IPS-NIHi7 (cell line): ENCODE measurements around the gene PLXNB3.

Experiments used
- DNase-seq: peaks from one replicate; pipeline ENCODE4 v3.0.0; 2012; ENCODE audit warnings: mixed read lengths; ENCODE audit errors: extremely low spot score

The PLXNB3 gene

DNA sequence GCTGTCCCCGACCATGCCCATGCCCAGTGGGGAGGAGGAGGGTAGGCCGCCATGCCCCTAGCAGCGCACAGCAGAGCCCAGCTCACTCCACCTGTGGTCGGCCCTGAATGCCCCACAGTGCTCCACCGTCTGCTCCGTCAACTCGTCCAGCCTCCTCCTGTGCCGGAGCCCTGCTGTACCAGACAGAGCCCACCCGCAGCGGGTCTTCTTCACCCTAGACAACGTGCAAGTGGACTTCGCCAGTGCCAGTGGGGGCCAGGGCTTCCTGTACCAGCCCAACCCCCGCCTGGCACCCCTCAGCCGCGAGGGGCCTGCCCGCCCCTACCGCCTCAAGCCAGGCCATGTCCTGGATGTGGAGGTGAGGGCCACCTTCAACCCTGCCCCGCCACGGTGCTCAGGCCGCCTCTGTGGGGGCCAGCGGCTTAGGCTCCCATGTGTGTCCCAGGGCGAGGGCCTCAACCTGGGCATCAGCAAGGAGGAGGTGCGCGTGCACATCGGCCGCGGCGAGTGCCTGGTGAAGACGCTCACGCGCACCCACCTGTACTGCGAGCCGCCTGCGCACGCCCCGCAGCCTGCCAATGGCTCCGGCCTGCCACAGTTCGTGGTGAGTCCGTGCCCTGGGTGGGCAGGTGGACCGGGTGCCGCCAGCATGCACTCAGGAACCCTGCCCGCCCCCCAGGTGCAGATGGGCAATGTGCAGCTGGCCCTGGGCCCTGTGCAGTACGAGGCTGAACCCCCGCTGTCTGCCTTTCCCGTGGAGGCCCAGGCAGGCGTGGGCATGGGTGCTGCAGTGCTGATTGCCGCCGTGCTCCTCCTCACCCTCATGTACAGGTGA, 9.9 kb downstream of the PLXNB3 start:
- DNase-seq = no peak

DNA sequence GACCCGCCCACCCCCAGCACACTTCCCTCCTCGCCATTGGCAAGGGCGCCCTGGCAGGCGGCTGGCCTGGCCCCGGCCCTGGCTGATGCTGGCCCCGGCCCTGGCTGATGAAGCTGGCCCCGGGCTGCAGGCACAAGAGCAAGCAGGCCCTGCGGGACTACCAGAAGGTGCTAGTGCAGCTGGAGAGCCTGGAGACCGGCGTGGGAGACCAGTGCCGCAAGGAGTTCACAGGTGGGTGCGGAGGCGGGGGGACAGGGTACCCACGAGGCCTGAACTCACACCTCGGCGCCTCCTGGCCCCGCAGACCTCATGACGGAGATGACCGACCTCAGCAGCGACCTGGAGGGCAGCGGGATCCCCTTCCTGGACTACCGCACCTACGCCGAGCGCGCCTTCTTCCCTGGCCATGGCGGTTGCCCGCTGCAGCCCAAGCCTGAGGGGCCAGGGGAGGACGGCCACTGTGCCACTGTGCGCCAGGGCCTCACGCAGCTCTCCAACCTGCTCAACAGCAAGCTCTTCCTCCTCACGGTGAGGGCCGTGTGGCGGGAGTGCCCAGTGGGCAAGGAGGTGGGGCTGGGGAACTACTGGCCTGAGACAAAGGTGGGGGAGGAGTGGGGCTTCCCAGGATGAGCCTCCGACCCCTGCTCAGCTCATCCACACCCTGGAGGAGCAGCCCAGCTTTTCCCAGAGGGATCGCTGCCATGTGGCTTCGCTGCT, 10.7 kb downstream of the PLXNB3 start:
- DNase-seq = no peak

DNA sequence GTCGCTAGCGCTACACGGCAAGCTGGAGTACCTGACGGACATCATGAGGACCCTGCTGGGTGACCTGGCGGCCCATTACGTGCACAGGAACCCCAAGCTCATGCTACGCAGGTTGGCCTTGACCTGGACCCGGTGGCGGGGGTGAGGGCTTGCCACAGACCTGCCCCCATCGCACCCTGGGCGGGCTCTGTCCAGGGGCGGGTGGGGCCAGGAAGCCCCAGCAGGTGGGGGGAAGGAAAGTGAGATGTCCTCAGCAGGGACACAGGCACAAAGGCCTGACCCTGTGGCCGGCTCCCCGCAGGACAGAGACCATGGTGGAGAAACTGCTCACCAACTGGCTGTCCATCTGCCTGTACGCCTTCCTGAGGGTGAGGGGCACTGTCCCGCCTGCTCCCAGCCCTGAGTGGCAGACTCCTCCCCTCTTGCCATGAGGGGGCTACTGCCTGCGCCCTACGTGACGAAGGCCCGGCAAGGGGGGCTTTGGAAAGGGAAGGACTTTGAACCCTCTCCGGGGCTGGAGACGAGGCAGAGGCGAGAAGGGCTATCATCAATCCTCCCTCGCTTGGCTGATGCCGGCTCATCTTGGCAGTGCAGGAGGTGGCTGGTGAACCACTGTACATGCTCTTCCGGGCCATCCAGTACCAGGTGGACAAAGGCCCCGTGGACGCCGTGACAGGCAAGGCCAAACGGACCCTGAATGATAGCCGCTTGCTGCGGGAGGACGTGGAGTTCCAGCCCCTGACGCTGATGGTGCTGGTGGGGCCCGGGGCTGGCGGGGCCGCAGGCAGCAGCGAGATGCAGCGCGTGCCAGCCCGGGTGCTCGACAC, 11.5 kb downstream of the PLXNB3 start:
- no peak for DNase-seq

DNA sequence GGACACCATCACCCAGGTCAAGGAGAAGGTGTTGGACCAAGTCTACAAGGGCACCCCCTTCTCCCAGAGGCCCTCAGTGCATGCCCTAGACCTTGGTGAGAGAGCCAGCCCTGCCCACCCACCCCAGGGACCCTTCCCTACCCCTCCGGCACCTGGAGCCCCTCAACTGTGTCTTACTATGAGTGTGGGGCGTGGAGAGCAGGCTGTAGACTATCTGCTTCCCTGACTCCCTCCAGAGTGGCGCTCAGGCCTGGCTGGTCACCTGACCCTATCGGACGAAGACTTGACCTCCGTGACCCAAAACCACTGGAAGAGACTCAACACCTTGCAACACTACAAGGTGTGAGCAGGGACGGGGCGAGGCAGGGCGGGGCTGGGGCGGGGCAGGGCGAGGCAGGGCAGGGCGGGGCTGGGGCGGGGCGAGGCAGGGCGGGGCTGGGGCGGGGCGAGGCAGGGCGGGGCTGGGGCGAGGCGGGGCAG, 12.1 kb downstream of the PLXNB3 start:
- DNase-seq = no peak

DNA sequence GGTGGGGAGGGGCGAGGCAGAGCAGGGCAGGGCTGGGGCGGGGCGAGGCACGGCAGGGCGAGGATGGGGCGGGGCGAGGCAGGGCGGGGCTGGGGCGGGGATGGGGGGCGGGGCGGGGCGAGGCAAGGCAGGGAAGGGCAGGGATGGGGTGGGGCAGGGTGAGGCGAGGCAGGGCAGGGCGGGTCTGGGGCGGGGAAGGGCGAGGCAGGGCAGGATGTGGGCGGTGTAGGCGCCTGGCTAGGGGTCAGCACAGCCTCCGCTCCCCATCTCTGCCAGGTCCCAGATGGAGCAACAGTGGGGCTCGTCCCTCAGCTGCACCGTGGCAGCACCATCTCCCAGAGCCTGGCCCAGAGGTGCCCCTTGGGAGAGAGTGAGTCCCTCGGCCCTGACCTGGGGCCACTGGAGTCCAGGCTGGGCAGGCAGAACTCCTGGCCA, 12.6 kb downstream of the PLXNB3 start:
- no peak for DNase-seq

DNA sequence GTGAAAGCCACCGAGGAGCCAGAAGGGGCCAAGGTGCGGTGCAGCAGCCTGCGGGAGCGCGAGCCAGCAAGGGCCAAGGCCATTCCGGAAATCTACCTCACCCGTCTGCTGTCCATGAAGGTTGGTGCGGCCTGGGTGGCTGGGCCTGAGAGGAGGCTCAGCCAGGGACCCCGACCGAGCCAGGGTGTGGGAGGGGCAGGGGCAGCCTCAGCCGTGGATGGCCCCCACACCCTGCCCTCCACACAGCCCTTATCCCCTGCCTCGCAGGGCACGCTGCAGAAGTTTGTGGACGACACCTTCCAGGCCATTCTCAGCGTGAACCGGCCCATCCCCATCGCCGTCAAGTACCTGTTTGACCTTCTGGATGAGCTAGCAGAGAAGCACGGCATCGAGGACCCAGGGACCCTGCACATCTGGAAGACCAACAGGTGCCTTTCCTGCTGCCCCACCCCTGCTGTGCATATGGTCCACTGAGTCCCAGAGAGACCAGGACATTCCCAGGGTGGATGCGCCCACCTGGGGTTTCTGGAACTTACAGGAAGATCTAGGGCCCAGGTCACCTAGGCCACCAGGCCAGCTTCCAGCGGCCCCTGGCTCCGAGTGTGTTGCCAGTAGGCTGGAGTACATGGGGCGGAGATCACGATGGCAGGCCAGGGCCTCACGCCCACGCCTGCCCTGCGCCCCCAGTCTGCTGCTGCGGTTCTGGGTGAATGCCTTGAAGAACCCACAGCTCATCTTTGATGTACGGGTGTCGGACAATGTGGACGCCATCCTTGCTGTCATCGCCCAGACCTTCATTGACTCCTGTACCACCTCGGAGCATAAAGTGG, 13.4 kb downstream of the PLXNB3 start:
- DNase-seq = no peak

DNA sequence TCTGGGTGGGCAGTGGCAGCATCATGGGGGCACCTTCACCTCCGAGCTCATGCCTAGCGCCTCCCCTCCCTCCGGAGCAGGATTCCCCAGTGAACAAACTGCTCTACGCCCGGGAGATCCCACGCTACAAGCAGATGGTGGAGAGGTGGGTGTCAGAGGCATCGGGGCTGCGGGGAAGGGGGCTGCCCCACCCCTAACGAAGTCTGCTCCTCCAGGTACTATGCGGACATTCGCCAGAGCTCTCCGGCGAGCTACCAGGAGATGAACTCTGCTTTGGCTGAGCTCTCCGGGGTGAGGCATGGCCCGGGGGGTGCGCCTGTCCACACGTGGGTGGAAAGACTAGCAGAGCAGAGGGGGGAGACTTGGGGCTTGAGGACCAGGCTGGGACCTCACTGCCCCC, 14.1 kb downstream of the PLXNB3 start:
- DNase-seq = no peak

DNA sequence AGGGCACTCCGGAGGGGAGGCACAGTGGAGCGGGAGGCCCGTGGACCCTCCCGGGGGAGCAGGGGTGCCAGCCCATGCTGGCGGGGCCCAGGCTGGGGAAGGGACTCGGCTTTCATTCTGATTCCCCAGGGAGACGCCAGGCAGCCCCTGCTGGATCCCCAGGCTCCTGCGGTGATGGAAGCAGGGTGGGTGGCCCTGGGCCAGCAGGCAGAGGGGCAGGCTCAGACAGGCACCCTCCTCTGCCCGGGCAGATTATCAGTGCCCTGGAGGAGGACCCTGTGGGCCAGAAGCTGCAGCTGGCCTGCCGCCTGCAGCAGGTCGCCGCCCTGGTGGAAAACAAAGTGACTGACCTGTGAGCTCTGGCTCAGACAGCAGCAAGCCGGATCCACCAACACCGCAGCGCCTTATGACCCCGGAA, 14.6 kb downstream of the PLXNB3 start:
- no peak for DNase-seq

DNA sequence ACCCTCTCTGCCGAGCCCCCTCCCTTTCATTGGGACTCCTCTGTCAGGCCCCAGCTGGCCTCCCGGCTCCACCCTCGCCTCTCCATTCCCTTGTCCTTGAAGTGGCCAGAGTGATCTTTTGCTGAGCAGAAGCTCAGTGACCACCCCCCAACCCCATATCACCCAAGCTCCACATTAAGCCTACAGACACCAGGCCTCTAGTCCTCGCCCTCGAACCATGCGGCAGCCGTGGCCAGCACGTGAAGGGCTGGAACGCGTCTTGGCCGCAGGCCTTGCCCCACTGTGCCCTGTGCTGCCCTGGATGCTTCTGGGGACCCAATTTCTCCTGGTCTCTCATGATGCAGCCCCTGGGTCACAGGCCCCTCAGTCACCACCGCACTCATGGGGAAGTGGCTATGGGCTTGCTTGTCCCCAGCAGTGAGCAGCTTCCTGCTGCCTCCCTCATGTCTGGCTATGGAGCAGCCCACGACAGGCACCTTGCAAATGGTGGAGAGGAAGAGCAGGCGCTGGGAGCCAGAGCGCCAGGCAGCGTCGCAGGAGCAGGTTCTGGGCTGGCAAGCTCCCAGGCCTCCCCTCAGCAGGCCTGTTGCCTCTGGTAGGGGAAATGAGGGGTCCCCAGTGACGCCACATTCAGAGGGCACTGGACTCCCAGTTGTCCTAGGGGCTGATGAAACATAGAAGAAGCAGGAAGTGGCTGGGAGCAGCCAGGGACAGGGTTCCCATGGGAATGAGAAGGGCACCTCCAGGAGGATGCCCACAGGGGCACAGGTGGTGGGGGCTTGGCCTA, 16.0 kb downstream of the PLXNB3 start:
- DNase-seq = no peak

DNA sequence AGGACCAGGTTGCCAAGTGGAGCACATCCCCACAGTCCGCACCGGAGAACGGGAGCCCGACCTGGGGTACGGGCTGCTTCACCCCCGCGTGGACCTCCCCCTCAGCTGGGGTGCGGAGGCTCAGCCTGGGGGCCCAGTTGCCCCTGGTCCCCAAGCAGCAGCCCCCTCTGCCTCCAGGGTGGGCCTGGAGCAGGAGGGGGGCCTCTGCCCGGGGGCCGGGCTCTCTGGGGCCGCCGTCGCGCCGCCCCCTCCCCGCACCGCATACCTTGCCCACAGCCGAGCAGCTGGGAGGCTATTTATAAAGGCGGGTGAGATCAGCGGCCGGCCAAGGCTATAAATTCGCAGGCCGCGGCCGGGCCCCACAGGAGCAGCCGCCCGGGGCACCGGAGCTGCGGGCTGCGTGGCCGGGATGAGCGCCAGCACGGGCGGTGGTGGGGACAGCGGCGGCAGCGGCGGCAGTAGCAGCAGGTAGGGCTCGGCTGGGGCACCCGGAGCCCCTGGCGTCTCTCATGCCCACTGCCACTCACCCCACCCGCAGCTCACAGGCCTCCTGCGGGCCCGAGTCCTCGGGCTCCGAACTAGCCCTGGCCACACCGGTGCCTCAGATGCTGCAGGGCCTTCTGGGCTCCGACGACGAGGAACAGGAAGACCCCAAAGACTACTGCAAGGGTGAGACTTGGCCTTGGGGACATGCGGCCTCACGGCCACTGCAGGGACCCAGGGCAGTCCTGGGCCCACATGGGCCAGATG, 16.8 kb downstream of the PLXNB3 start, which contains the start of gene SRPK3:
Gene SRPK3, plus strand, starts transcription at position 364 of the 750 bp plus-strand sequence. Its CDS starts 46 bp downstream, at position 410.
- DNase-seq = no peak

DNA sequence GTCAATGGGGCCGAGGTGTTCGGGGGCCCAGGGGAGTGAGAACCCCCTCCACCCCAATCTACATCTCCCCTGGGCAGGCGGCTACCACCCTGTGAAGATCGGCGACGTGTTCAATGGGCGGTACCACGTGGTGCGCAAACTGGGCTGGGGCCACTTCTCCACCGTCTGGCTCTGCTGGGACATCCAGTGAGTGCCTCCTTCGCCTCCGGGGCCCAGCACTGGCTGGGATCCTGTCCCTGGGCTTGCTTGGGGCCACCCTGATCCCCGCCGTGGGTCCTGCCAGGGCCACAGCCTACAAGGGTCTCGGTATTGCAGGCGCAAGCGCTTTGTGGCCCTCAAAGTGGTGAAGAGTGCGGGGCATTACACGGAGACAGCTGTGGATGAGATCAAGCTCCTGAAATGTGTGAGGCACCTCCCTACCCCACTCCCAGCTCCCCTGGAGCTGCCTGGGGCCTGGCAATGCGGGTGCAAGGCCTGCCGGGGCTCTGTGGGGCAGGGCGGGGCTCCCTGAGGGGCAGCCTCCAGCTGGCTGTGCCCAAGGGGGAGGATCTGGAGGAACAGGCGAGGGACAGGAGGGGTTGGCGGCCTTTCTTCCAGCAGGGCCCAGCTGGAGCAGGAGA, 17.5 kb downstream of the PLXNB3 start:
- DNase-seq = no peak

DNA sequence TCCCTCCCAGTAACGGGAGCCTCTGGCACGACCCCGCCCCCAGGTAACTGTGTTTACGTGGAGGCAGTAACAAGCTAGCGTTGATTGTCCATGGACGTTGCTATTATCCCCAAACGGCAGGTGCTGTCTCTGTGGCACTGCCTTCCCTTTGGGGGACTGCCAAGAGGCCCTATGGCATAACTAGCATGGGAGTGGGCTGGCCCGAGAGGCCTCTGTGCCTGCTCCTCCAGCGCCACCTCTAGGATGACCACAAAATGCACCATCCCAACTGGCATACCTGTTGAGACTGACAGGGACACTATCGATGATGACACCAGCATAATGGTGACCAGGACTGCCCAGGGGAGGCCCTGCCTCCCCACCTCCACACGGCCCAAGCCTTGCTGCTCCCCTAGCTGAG, 18.3 kb downstream of the PLXNB3 start:
- DNase-seq = peak; percentile 50

DNA sequence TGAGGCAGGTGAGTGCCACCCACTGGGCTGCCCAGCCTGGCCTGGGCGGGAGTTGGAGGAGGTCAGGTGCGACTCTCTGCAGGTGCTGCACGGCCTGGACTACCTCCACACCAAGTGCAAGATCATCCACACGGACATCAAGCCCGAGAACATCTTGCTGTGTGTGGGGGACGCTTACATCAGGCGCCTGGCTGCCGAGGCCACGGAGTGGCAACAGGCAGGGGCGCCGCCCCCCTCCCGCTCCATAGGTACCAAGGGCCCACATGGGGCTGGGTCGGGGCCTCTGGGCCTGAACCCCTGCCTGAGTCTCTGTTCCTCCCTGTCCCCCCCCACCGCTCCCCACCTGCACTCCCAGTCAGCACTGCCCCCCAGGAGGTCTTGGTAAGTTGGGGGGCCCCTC, 18.8 kb downstream of the PLXNB3 start:
- no peak for DNase-seq

DNA sequence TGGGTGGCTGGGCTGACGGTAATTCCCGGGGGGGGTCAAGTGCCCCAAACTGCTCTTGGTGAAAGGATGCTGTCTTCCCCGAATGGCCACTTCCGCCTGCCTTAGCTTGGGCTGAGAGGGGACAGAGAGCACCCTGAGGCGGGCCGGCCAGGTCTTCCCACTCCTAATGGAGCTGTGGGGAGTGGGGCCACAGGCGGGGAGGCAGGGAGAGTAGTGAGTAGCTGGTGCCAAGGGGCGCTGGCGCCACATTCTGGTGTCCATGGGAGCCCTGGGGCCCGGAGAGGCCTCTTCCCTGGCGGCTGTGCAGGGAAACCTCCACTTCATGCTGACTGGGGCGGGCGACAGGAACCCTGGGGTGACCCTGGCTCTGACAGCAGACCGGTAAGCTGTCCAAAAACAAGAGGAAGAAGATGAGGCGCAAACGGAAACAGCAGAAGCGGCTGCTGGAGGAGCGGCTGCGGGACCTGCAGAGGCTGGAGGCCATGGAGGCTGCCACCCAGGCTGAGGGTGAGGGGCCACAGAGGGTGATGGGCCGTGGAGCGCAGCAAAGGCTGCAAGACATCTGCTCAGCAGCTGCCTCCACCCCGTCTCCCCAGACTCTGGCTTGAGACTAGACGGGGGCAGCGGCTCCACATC, 19.4 kb downstream of the PLXNB3 start:
- DNase-seq = no peak

DNA sequence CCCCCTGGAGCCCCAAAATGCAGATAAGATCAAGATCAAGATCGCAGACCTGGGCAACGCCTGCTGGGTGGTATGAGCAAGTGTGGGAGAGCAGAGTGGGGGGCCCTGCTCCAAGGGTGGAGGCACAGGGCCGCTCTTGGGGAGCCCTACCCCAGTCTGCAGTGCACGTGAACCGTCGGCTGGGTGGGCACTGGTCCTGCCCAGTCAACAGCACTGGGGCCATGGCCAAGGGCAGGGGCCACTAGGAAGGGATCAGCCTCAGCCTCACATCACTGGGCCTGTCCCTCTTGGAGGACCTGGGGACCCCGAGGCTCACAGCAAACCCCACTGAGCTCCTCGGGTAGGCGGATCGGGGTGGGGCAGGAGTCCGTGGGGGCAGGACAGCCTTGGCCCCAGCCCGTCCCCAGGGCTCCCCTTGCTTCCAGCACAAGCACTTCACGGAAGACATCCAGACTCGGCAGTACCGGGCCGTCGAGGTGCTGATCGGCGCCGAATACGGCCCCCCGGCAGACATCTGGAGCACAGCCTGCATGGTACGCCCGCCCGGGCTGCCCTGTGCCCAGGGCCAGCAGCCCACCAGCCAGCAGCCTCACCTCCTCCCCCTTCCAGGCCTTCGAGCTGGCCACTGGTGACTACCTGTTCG, 20.4 kb downstream of the PLXNB3 start:
- DNase-seq = no peak

DNA sequence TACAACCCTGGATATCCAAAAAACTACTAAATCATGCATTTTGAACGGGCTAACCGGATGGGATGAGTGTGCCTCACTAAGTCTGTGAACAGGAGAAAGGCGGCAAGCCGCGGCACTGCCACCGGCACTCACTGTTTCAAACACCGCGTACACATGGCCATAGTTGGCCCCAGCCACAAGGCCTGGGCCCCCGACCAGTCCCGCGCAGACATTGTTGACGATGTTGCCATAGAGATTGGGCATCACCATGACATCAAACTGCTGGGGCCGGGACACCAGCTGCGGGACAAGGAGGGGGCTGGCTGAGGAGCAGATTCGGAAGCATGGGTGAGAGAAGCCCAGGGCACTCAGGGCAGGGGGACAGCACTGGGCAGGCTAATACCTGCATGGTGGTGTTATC, 22.6 kb downstream of the PLXNB3 start:
- no peak for DNase-seq

DNA sequence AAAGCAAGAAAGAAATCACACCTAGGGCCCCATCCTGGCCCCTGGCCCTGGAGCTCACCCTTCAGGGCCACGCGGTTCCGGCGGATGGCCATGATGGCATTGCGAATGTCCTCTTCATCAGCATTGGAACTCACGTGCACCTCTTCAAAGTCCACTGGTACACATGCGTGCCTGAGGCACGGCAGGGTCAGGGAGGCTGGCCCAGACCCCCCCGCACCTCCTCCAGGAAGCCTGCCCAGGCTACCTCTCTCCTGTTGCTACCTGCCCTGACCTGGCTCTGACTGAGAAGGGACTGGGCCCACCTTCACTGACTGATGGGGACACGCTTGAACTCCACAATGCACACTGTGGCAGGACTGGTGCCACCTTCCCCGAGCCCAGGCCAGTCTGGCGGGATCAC, 25.6 kb downstream of the PLXNB3 start:
- no peak for DNase-seq
